ENCODE results near the gene IFNA14.
"Not testable (repeated sequence)": the region's sequence is repeated elsewhere in the genome, so short reads cannot be mapped to it uniquely, and the experiment has no call there.

IFNA14 gene

DNA sequence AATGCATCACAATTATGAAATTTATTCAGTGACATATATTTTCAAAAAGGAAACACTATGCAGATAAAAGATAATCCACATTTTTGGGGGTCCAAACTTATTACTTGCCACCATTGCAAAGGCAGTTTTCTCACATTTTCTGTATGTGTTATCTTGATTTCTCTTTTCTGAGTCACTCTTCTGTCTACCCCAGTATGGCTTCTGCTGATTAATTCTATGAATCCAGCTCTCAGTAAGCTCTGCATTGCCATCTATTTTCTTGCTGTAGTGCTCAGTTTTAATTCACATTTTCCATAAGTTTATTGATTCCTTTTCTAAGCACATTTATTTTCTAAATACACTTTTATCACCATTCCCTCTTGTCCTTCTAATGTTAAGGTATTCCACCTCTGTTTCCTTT is 34.6 kb downstream of the IFNA14 start:
- intact Hi-C loops (cut with micrococcal nuclease): loop anchor here (10.0 kb wide), 1 partner anchor 120 kb away; no protein-coding TSS in a partner anchor
- no peak overlapping the region for H3K4me3 Mint-ChIP-seq
- H3K27me3 Mint-ChIP-seq: peaks cover 18% of the 10 kb centered on the region
- peaks cover 8% of the 10 kb centered on the region for H3K4me1 Mint-ChIP-seq (ENCODE audit: low read depth)
- no peak overlapping the region for H3K27ac Mint-ChIP-seq
- H3K9me3 Mint-ChIP-seq: no peaks in the 10 kb centered on the region
- H3K36me3 Mint-ChIP-seq (ENCODE audit: low read depth): no peaks in the 10 kb centered on the region

DNA sequence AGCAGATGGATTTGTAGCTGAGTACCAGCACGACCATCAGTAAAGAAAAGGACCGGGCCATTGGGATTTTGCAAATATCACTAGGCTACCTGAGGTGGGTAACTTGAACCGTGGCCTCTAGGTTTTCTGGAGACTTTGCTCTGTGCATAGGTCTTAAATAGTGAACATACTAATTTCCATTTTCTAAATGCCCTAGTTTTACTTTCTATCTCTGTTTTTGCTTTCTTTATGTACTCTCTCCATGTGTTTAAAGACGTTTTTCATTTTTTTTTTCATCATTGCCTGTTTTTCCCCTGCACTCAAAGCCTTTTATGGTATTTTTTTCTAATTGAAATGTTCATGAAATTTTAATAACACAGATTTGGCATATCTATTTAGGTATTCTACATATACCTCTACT is 37.7 kb downstream of the IFNA14 start, which contains the start of gene IFNA7:
Gene IFNA7, minus strand, starts transcription at position 101 of the 400 bp plus-strand sequence. Its CDS starts 40 bp downstream, at position 61.
- not testable (repeated sequence) for H3K4me1 Mint-ChIP-seq (ENCODE audit: low read depth); H3K27ac Mint-ChIP-seq; H3K4me3 Mint-ChIP-seq; H3K36me3 Mint-ChIP-seq (ENCODE audit: low read depth); H3K9me3 Mint-ChIP-seq
- peaks cover 18% of the 10 kb centered on the region for H3K27me3 Mint-ChIP-seq
- intact Hi-C loops (cut with micrococcal nuclease): loop anchor here (10.0 kb wide), 1 partner anchor 123 kb away; no protein-coding TSS in a partner anchor

DNA sequence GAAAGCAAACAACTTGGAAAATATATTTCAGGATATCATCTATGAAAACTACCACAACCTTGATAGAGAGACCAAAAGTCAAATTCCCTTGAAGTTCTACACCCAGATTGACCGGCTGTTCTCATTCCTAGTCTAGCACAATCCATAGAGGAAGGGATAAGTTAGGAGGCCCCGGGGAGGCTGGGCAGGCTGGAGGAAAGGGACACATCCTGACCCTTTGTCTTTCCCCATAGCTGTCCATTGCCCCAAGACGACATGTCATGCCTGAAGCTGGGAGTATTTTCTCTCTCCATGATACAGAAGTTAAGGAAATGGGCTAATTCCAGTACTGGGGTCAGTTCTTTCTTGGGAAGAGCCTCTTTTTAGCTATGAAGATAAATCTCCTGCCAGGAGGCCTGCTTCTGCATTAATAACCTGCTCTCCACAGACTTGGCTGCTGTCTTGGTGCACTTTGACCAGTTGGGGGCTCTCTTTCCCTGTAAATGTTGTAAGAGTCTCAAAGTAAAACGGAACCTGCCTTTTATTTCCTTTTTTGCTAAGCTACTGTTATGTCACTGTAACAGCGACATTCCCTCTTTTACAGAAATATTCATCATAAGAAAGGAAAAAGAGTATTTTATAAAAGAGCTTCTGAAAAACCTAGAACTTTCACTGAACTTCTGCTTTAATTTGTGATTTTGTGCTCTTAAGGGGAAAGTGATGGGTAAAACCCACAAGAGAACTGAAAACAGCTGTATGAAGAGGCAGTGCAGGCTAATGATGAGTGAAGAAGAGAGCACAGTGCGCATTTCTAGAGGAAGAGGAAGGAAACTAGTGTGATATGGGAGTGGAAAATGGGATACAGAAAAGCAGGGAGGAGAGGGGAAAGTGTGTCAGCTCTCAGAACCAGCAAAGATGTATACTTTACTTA is 44.7 kb downstream of the IFNA14 start:
- not testable (repeated sequence) for H3K27ac Mint-ChIP-seq; H3K9me3 Mint-ChIP-seq; H3K36me3 Mint-ChIP-seq (ENCODE audit: low read depth); H3K4me3 Mint-ChIP-seq; H3K27me3 Mint-ChIP-seq
- intact Hi-C loops (cut with micrococcal nuclease): loop anchor here (1.0 kb wide), 1 partner anchor 594 kb away; no protein-coding TSS in a partner anchor
- peaks cover 14% of the 10 kb centered on the region for H3K4me1 Mint-ChIP-seq (ENCODE audit: low read depth)

Measured in dendritic cell treated with granulocyte-macrophage colony-stimulating factor and Interleukin-4, amounts not matched to agents 40 ng/mL and 50 ng/mL, for 4 days (primary cell).